Neural crest cell (in vitro differentiated cells): Measurements from ENCODE around the gene ARHGDIA. TPM values are rescaled to one million over a fixed set of nuclear protein-coding genes. Genes with fewer than 3 reads are reported as not detected.

ENCODE experiments used
- DNase-seq: peaks from one replicate; pipeline ENCODE4 v3.0.0; 2021; ENCODE audit warnings: low read depth, mixed read lengths, low spot score
- H3K27ac Mint-ChIP-seq: one replicate; pipeline ENCODE4 v1.8.0; 2021; ENCODE audit warnings: mild to moderate bottlenecking, mixed read lengths; ENCODE audit not compliant: unreplicated experiment
- H3K27me3 Mint-ChIP-seq: 2 replicates; pipeline ENCODE4 v1.8.0; 2021; ENCODE audit warnings: low read depth, mild to moderate bottlenecking, mixed read lengths
- H3K36me3 Mint-ChIP-seq: 2 replicates; pipeline ENCODE4 v1.8.0; 2021; ENCODE audit warnings: low read depth, mild to moderate bottlenecking, mixed read lengths
- H3K4me1 Mint-ChIP-seq: 2 replicates; pipeline ENCODE4 v1.8.0; 2021; ENCODE audit warnings: mixed read lengths
- H3K4me3 Mint-ChIP-seq: one replicate; pipeline ENCODE4 v1.8.0; 2021; ENCODE audit warnings: mild to moderate bottlenecking, mixed read lengths
- H3K9me3 Mint-ChIP-seq: 2 replicates; pipeline ENCODE4 v1.8.0; 2021; ENCODE audit warnings: mixed read lengths
- total RNA-seq: library from RNA; stranded (reverse); gene quantifications from 2 replicates; pipeline ENCODE4 v1.2.1, GENCODE V29; 2021
- TF ChIP-seq, protein P1 (sequence below): fragments of 200-600 bp; sonication (generic); conservative IDR thresholded peaks from 2 replicates; pipeline ENCODE4 v1.5.0; 2021; ENCODE audit warnings: antibody characterized with exemption, mild to moderate bottlenecking

Gene ARHGDIA
- total RNA-seq, 1 donor from 2014 or later: 405 TPM

DNA sequence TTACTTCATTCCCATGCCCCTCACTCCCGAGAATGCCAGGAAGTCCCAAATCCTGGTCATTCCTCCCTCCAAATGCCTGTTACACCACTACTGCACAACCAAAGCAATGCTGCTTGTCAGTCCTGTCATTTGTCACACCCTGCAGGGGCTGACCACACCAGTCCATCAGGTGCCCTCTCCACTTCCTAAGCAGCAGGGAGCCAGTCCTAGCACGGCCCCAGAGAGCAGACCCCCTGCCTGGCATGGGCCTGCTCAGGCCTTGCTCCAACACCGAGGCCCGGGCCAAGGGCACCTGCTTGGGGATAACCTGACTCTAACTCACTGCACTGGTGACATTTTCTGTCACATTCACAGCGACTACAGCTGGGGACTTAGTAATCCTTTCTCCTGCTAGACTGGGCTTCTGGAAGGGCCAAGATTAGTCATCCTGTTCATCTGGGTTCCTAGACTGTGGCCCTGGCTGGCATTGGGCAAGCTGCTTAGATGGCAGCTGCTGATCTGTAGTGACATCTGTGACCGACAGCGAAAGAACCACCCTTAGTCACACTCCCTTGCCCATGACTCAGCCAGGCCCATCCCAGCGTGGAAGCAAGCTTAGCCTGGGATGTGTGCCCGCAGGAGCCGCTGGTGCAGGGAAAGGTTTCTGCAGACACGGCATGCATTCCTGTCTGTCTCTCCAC lies 14.9 kb upstream of the ARHGDIA start:
- H3K36me3 Mint-ChIP-seq: peaks cover 27% of the 10 kb centered on the region
- peak overlapping the region; percentile 76 for H3K4me3 Mint-ChIP-seq
- H3K9me3 Mint-ChIP-seq: no peaks in the 10 kb centered on the region
- no peak for DNase-seq
- peaks cover 7% of the 10 kb centered on the region for H3K4me1 Mint-ChIP-seq
- H3K27me3 Mint-ChIP-seq: no peaks in the 10 kb centered on the region
- TF ChIP-seq, protein P1, sequence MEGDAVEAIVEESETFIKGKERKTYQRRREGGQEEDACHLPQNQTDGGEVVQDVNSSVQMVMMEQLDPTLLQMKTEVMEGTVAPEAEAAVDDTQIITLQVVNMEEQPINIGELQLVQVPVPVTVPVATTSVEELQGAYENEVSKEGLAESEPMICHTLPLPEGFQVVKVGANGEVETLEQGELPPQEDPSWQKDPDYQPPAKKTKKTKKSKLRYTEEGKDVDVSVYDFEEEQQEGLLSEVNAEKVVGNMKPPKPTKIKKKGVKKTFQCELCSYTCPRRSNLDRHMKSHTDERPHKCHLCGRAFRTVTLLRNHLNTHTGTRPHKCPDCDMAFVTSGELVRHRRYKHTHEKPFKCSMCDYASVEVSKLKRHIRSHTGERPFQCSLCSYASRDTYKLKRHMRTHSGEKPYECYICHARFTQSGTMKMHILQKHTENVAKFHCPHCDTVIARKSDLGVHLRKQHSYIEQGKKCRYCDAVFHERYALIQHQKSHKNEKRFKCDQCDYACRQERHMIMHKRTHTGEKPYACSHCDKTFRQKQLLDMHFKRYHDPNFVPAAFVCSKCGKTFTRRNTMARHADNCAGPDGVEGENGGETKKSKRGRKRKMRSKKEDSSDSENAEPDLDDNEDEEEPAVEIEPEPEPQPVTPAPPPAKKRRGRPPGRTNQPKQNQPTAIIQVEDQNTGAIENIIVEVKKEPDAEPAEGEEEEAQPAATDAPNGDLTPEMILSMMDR: no peak
- no peak overlapping the region for H3K27ac Mint-ChIP-seq

DNA sequence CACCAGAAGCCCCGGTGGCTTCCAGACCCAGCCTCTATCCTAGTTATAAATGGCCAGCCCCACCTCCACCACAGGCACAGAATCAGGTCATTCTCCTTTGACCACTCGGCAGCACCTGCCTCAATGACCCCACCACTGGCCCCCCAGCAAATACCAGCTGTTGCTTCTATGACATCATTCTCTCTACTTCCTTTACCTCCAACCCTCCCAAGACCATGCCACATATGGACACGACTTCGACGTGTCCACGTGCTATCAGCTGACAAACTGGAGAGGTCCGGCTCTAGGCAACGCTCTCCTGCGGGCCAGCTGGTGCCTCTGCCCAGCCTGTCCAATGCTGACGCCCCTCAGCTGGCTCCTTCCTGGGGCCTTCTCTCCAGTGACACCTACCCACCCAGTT lies 14.3 kb upstream of the ARHGDIA start:
- DNase-seq: no peak
- Mint-ChIP-seq H3K27ac (no peak overlapping the region), H3K36me3 (peaks cover 27% of the 10 kb centered on the region), H3K27me3 (no peaks in the 10 kb centered on the region), H3K9me3 (no peaks in the 10 kb centered on the region), H3K4me1 (peaks cover 6% of the 10 kb centered on the region), H3K4me3 (peak overlapping the region; percentile 76)
- TF ChIP-seq, protein P1: no peak

DNA sequence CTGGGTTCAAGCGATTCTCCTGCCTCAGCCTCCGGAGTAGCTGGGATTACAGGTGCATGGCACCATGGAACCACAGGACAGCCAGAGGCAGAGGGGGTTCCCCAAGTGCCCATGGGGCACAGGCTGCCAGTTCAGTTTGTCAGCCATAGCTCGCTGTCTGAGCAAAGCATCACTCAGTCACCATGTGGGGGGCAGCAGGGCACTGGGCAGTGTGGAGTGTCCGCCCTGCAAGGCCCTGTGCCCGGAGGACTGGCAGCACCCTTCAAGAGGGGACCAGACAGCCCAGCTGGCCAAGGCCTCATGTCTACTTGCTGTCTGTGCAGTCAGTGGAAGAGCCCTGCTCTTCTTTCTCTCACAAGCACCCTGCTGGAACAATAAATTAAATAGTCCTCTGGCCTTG lies 13.8 kb upstream of the ARHGDIA start:
- H3K4me3 Mint-ChIP-seq: peak overlapping the region; percentile 76
- no peaks in the 10 kb centered on the region for H3K9me3 Mint-ChIP-seq
- TF ChIP-seq, protein P1: no peak
- H3K27ac Mint-ChIP-seq: no peak overlapping the region
- H3K4me1 Mint-ChIP-seq: peaks cover 1% of the 10 kb centered on the region
- DNase-seq: no peak
- H3K36me3 Mint-ChIP-seq: peaks cover 29% of the 10 kb centered on the region
- H3K27me3 Mint-ChIP-seq: no peaks in the 10 kb centered on the region

DNA sequence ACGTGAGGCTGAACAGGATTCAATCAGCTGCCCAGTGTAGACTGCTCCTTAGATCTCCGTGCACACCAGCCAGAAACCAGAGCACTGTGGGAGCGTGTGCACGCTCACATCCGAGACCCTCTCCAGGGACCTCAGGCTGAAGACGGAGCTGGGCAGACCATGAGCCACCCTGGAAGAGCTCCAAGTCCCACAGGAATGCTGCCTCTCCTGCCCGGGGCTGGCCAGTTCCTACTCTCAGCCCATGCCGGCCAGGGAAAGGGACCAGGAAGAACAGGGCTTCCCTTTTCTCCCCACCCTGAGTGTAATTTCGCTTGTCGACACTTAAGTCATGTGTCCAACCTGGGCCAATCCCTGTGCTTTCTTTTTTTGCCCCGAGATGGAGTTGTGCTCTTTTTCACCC lies 13.4 kb upstream of the ARHGDIA start:
- Mint-ChIP-seq H3K27ac (no peak overlapping the region), H3K4me1 (no peaks in the 10 kb centered on the region), H3K27me3 (no peaks in the 10 kb centered on the region), H3K36me3 (peaks cover 31% of the 10 kb centered on the region), H3K4me3 (peak overlapping the region; percentile 64), H3K9me3 (no peaks in the 10 kb centered on the region)
- TF ChIP-seq, protein P1: no peak
- DNase-seq: no peak

DNA sequence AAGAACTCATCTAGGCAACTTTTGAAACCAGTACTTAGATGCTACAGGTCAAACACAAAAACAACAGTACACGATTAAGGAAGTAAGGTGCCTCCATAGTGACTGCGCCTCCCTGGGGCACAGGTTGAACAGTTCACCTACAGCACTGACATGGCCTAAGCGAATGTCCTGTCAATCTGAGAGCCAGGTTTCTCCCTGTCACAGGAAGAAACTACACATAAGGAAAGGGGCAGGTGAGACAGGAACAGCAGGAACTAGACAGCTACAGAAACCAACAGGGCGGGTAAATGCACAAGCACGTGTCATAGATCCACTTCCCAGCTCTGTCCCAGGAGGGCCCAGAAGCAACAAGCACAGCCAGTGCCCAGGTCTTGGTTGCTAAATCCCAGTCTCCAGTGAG lies 8.0 kb upstream of the ARHGDIA start:
- no peaks in the 10 kb centered on the region for H3K9me3 Mint-ChIP-seq
- no peak overlapping the region for H3K27ac Mint-ChIP-seq
- no peaks in the 10 kb centered on the region for H3K4me1 Mint-ChIP-seq
- TF ChIP-seq, protein P1: no peak
- H3K4me3 Mint-ChIP-seq: no peak overlapping the region
- peaks cover 17% of the 10 kb centered on the region for H3K36me3 Mint-ChIP-seq
- no peak for DNase-seq
- H3K27me3 Mint-ChIP-seq: no peaks in the 10 kb centered on the region
